Endothelial cell (in vitro differentiated cells): ENCODE data around the gene INHBE. TPM values are rescaled to one million over a fixed set of nuclear protein-coding genes. Genes with fewer than 3 reads are reported as not detected.
"Not testable (repeated sequence)": the region's sequence is repeated elsewhere in the genome, so short reads cannot be mapped to it uniquely, and the experiment has no call there.

ENCODE experiments used
- DNase-seq: peaks from one replicate; pipeline ENCODE4 v3.0.0; 2021; ENCODE audit warnings: low spot score
- H3K27ac Mint-ChIP-seq: one replicate; pipeline ENCODE4 v1.8.0; 2021; ENCODE audit warnings: mixed read lengths, inconsistent platforms; ENCODE audit not compliant: unreplicated experiment
- H3K27me3 Mint-ChIP-seq: one replicate; pipeline ENCODE4 v1.8.0; 2021; ENCODE audit warnings: mild to moderate bottlenecking, moderate library complexity, mixed read lengths, inconsistent platforms; ENCODE audit not compliant: unreplicated experiment
- H3K36me3 Mint-ChIP-seq: one replicate; pipeline ENCODE4 v1.8.0; 2021; ENCODE audit warnings: mild to moderate bottlenecking, low read depth, mixed read lengths, inconsistent platforms; ENCODE audit not compliant: unreplicated experiment
- H3K4me1 Mint-ChIP-seq: one replicate; pipeline ENCODE4 v1.8.0; 2021; ENCODE audit warnings: mild to moderate bottlenecking, mixed read lengths, inconsistent platforms; ENCODE audit not compliant: unreplicated experiment
- H3K4me3 Mint-ChIP-seq: one replicate; pipeline ENCODE4 v1.8.0; 2021; ENCODE audit warnings: mild to moderate bottlenecking, mixed read lengths, inconsistent platforms; ENCODE audit not compliant: unreplicated experiment
- H3K9me3 Mint-ChIP-seq: one replicate; pipeline ENCODE4 v1.8.0; 2021; ENCODE audit warnings: mixed read lengths, inconsistent platforms; ENCODE audit not compliant: unreplicated experiment
- CTCF ChIP-seq: fragments of 200-600 bp; sonication (generic); IDR thresholded peaks from one replicate; pipeline ENCODE4 v1.5.0; 2021; ENCODE audit warnings: antibody characterized with exemption; ENCODE audit not compliant: unreplicated experiment
- total RNA-seq: library from RNA; stranded (reverse); fragmentation: NEBNext Ultra II Directional; extraction: Animal tissue kit (Norgen Biotek cat#: 25700); gene quantifications from one replicate; pipeline ENCODE4 v1.2.1, GENCODE V29; 2021; ENCODE audit not compliant: unreplicated experiment

The INHBE gene
- total RNA-seq, 1 donor from 2014 or later: not detected

- Mint-ChIP-seq H3K27ac (peak overlapping the region; percentile 11), H3K9me3 (no peaks in the 10 kb centered on the region), H3K36me3 (peaks cover 51% of the 10 kb centered on the region), H3K4me3 (peak overlapping the region; percentile 56), H3K4me1 (peaks cover 7% of the 10 kb centered on the region), H3K27me3 (peaks cover 1% of the 10 kb centered on the region)
- no peak for DNase-seq
- TF ChIP-seq CTCF: no peak
Observed at GRCh38 chr12:57498132-57498502, 43.0 kb downstream of the INHBE start.

GRCh38 chr12:57498571-57498970 is 43.5 kb downstream of the INHBE start:
- H3K4me3 Mint-ChIP-seq: peak overlapping the region; percentile 42
- peaks cover 7% of the 10 kb centered on the region for H3K4me1 Mint-ChIP-seq
- peaks cover 1% of the 10 kb centered on the region for H3K27me3 Mint-ChIP-seq
- TF ChIP-seq CTCF: no peak
- H3K27ac Mint-ChIP-seq: peak overlapping the region; percentile 57
- H3K9me3 Mint-ChIP-seq: no peaks in the 10 kb centered on the region
- H3K36me3 Mint-ChIP-seq: peaks cover 52% of the 10 kb centered on the region
- DNase-seq: no peak

GRCh38 chr12:57500213-57500612 is 45.1 kb downstream of the INHBE start:
- no peak for DNase-seq
- H3K27me3 Mint-ChIP-seq: peaks cover 1% of the 10 kb centered on the region
- H3K9me3 Mint-ChIP-seq: no peaks in the 10 kb centered on the region
- peaks cover 7% of the 10 kb centered on the region for H3K4me1 Mint-ChIP-seq
- no peak for TF ChIP-seq CTCF
- H3K36me3 Mint-ChIP-seq: peaks cover 61% of the 10 kb centered on the region
- H3K27ac Mint-ChIP-seq: no peak overlapping the region
- H3K4me3 Mint-ChIP-seq: no peak overlapping the region

- DNase-seq, H3K27me3 Mint-ChIP-seq, H3K9me3 Mint-ChIP-seq, H3K4me1 Mint-ChIP-seq: not testable (repeated sequence)
- peak overlapping the region; percentile 19 for H3K27ac Mint-ChIP-seq
- peak overlapping the region; percentile 24 for H3K4me3 Mint-ChIP-seq
- peaks cover 63% of the 10 kb centered on the region for H3K36me3 Mint-ChIP-seq
Observed at GRCh38 chr12:57502311-57502969, 47.3 kb downstream of the INHBE start.

- DNase-seq, H3K4me3 Mint-ChIP-seq, H3K4me1 Mint-ChIP-seq, H3K27me3 Mint-ChIP-seq, H3K9me3 Mint-ChIP-seq, H3K27ac Mint-ChIP-seq: not testable (repeated sequence)
- H3K36me3 Mint-ChIP-seq: peaks cover 48% of the 10 kb centered on the region
Observed at GRCh38 chr12:57506541-57506940, 51.4 kb downstream of the INHBE start.

Other genes starting within 250 kb of the INHBE start
- not detected for gene NXPH4, start 238.5 kb upstream of the INHBE start, total RNA-seq
- 63.3 TPM for gene SHMT2, start 225.6 kb upstream of the INHBE start, total RNA-seq
- gene STAC3, start 204.1 kb upstream of the INHBE start, total RNA-seq: 3.3 TPM
- gene R3HDM2, start 24.3 kb upstream of the INHBE start, total RNA-seq: 39.4 TPM
- not detected for gene INHBC, start 20.5 kb upstream of the INHBE start, total RNA-seq
- 0.77 TPM for gene GLI1, start 4.5 kb downstream of the INHBE start, total RNA-seq
- gene ARHGAP9, start 24.6 kb downstream of the INHBE start, total RNA-seq: 65.4 TPM
- gene MARS1, start 32.8 kb downstream of the INHBE start, total RNA-seq: 183 TPM
- 4.2 TPM for gene DDIT3, start 65.2 kb downstream of the INHBE start, total RNA-seq
- gene MBD6, start 67.5 kb downstream of the INHBE start, total RNA-seq: 99.0 TPM
- gene DCTN2, start 91.9 kb downstream of the INHBE start, total RNA-seq: 195 TPM
- 0.46 TPM for gene KIF5A, start 94.7 kb downstream of the INHBE start, total RNA-seq
- gene PIP4K2C, start 135.9 kb downstream of the INHBE start, total RNA-seq: 18.5 TPM
- gene DTX3, start 149.5 kb downstream of the INHBE start, total RNA-seq: 43.7 TPM
- gene ARHGEF25, start 156.1 kb downstream of the INHBE start, total RNA-seq: 20.0 TPM
- 1.3 TPM for gene B4GALNT1, start 177.9 kb downstream of the INHBE start, total RNA-seq
- 220 TPM for gene OS9, start 238.8 kb downstream of the INHBE start, total RNA-seq